Measurements from ENCODE around the gene RHOF. TPM values are rescaled to one million over a fixed set of nuclear protein-coding genes. Genes with fewer than 3 reads are reported as not detected.
A peak's percentile ranks its signal among the peaks of the same experiment; 100 is the strongest.

RHOF gene
- total and polyA plus RNA-seq, 11 donors: 18.8 to 45.2 (median 25.7) TPM

- Histone ChIP-seq H3K27ac (peak overlapping the region; percentile 99 to 100 (median 100)), H3K27me3 (no peaks in the 10 kb centered on the region), H3K4me1 (peaks cover 20 to 67% (median 43%) of the 10 kb centered on the region in 12 donors), H3K4me3 (peak overlapping the region; percentile 64 to 89 (median 78)), H3K9me3 (no peaks in the 10 kb centered on the region), H3K36me3 (peaks cover 0 to 32% (median 7%) of the 10 kb centered on the region in 9 donors)
- TF ChIP-seq, protein P1, sequence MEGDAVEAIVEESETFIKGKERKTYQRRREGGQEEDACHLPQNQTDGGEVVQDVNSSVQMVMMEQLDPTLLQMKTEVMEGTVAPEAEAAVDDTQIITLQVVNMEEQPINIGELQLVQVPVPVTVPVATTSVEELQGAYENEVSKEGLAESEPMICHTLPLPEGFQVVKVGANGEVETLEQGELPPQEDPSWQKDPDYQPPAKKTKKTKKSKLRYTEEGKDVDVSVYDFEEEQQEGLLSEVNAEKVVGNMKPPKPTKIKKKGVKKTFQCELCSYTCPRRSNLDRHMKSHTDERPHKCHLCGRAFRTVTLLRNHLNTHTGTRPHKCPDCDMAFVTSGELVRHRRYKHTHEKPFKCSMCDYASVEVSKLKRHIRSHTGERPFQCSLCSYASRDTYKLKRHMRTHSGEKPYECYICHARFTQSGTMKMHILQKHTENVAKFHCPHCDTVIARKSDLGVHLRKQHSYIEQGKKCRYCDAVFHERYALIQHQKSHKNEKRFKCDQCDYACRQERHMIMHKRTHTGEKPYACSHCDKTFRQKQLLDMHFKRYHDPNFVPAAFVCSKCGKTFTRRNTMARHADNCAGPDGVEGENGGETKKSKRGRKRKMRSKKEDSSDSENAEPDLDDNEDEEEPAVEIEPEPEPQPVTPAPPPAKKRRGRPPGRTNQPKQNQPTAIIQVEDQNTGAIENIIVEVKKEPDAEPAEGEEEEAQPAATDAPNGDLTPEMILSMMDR (IDR thresholded peaks at IDR 0.05): no peak
- TF ChIP-seq POLR2A (IDR thresholded peaks at IDR 0.05): peak; percentile 13 to 84
- 0 to 1% (median 0%) methylated on average over 22 to 84 of the region's 84 CpGs for WGBS, 4 donors
- DNase-seq (peak; percentile 93 to 96 (median 94)), ATAC-seq (peak; percentile 11 to 63 (median 54))
- intact Hi-C loops (cut with DNase I): loop anchor here in 4 of 10 donors (5.0 kb wide), 2 partner anchors 87 to 92 kb away; partner anchors contain the start of gene PSMD9 (in 3 of the 4)
These were observed 6.6 kb upstream of the RHOF start for GRCh38 chr12:121799842-121800693.

DNA sequence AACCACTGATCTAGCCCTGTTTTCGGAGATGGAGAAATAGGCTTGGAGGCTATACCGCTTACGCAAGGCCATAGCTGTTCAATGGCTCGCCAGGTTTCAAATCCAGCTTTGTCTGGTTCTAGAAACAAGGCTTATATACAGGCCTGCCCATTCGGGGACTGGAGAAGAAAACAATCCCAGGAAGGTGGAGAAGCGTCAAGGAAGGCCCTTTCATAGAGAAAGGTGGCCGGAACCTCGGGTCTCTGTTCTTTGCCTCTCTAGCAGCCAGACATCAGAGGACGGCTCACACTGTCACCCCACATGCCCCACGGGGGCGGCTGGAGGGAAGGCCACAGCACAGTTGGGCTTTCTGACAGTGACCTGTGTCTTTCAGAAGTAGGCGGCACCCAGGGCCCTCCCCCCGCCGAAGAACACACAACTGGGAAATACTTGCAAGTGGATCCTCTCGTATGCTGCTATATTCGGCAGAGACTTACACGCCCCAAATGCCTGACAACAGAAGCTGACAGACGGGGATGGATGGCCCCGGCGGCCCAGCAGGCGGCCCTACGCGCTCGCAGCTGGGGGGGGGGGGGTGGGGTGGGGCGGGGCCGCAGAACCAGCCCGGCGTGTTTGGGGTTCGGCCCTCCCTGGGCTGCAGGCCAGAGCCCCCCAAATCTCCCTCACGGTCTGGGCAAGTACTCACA, 5.8 kb upstream of the RHOF start:
- Histone ChIP-seq H3K27me3 (no peaks in the 10 kb centered on the region), H3K9me3 (no peaks in the 10 kb centered on the region), H3K36me3 (peaks cover 0 to 32% (median 7%) of the 10 kb centered on the region in 9 donors), H3K4me1 (peaks cover 20 to 71% (median 50%) of the 10 kb centered on the region in 12 donors), H3K4me3 (peak overlapping the region; percentile 64 to 89 (median 78)), H3K27ac (peak overlapping the region; percentile 99 to 100 (median 100))
- peak in 1 of 2 donors; percentile 22 for TF ChIP-seq POLR2A (IDR thresholded peaks at IDR 0.05)
- TF ChIP-seq, protein P1 (IDR thresholded peaks at IDR 0.05): no peak
- WGBS, 4 donors: 9 to 17% (median 13%) methylated on average over 12 to 30 of the region's 30 CpGs
- intact Hi-C loops (cut with DNase I): loop anchor here in 4 of 10 donors (5.0 kb wide), 2 partner anchors 88 to 93 kb away; partner anchors contain the start of gene PSMD9 (in 3 of the 4)
- DNase-seq (peak; percentile 82 to 90 (median 83)), ATAC-seq (peak; percentile 6 to 30 (median 16))

DNA sequence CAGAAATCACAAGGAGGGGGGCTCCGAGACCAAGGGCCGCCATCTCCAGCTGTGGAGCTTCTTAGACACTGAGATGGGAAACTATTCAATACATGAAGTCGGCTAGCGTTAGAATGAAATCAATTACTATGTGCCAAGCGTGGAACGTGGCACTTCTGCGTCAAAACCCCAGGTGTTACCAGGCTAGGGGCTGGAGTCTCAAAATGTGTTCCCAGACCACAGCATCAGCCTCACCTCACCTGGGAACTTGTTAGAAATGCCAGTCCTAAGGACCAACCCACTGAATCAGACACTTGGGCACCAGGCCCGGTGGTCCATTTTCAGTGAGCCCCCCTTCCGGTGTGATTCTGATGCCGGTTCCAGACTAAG, 5.3 kb upstream of the RHOF start:
- no peak for ATAC-seq
- H3K4me1 ChIP-seq: peaks cover 20 to 76% (median 54%) of the 10 kb centered on the region in 12 donors
- H3K27me3 ChIP-seq: no peaks in the 10 kb centered on the region
- H3K36me3 ChIP-seq: peaks cover 0 to 32% (median 7%) of the 10 kb centered on the region in 9 donors
- intact Hi-C loops (cut with DNase I): loop anchor here in 4 of 10 donors (5.0 kb wide), 2 partner anchors 89 to 94 kb away; partner anchors contain the start of gene PSMD9 (in 3 of the 4)
- no peak for DNase-seq
- no peaks in the 10 kb centered on the region for H3K9me3 ChIP-seq
- no peak for TF ChIP-seq POLR2A (IDR thresholded peaks at IDR 0.05)
- TF ChIP-seq, protein P1 (IDR thresholded peaks at IDR 0.05): no peak
- peak overlapping the region; percentile 99 to 100 (median 100) for H3K27ac ChIP-seq
- WGBS, 4 donors: 48 to 57% (median 52%) methylated on average over 10 of the region's 10 CpGs
- H3K4me3 ChIP-seq: peak overlapping the region in 11 of 12 donors; percentile 6 to 89 (median 77)

Data from heart left ventricle (tissue), 16 donors.